ENCODE measurements around the gene CACNA1F. TPM values are rescaled to one million over a fixed set of nuclear protein-coding genes. Genes with fewer than 3 reads are reported as not detected.

Gene CACNA1F
- total and polyA plus RNA-seq, 9 of the 15 experiments (the other 6 are each of a cell fraction or from before 2014, with no cell fraction given): under 0.01 to 0.41 (median 0.03) TPM; not detected in 3

DNA sequence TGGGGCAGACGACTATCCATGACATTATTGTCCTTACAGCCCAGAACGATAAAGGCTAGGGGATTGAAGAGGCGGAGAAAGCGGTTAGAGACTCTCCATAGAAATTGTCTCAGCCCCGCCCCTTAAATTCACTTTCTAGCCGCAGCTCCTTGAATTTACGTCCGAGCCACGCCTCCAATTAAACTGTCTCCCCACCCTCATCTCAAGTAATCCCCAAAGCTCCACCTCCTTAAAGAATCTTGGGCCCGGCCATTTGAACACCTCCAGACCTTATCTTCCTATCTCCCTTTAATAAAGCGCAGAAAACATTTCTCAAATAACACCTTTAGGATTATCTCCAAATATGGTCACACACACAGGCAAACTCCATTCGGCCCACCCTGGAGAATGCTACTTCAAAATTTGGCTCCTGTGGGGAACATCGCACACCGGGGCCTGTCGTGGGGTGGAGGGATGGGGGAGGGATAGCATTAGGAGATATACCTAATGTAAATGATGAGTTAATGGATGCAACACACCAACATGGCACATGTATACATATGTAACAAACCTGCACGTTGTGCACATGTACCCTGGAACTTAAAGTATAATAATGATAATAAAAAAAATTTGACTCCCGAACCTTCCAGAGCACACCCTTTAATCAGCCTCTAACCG is 77.8 kb downstream of the CACNA1F start (continued):
- TF ChIP-seq, protein P1, sequence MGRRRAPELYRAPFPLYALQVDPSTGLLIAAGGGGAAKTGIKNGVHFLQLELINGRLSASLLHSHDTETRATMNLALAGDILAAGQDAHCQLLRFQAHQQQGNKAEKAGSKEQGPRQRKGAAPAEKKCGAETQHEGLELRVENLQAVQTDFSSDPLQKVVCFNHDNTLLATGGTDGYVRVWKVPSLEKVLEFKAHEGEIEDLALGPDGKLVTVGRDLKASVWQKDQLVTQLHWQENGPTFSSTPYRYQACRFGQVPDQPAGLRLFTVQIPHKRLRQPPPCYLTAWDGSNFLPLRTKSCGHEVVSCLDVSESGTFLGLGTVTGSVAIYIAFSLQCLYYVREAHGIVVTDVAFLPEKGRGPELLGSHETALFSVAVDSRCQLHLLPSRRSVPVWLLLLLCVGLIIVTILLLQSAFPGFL (CRISPR knock-in tag; IDR thresholded peaks at IDR 0.05): no peak
- TF ChIP-seq WHSC1 (IDR thresholded peaks at IDR 0.05; ENCODE audit: low read length) (no peak), HNRNPK (IDR thresholded peaks at IDR 0.05; ENCODE audit: low read depth, low read length, poor library complexity, severe bottlenecking) (no peak), ZNF124 (CRISPR knock-in tag; IDR thresholded peaks at IDR 0.05) (no peak), CCNT2 (IDR thresholded peaks at IDR 0.05; ENCODE audit: borderline replicate concordance, extremely low read depth, insufficient read length, low read depth, low read length) (no peak), SMARCE1 (IDR thresholded peaks at IDR 0.05) (no peak; the same call in 1 of the 2 replicates), ZNF24 (IDR thresholded peaks at IDR 0.05) (no peak), NR3C1 (CRISPR knock-in tag; IDR thresholded peaks at IDR 0.05) (no peak), ZNF75A (CRISPR knock-in tag; IDR thresholded peaks at IDR 0.05) (no peak), ZNF583 (CRISPR knock-in tag; IDR thresholded peaks at IDR 0.05) (no peak), CHD2 (IDR thresholded peaks at IDR 0.05; ENCODE audit: low read depth, low read length) (no peak), HCFC1 (IDR thresholded peaks at IDR 0.05; ENCODE audit: low read depth, low read length) (no peak)
- TF ChIP-seq, protein P2, sequence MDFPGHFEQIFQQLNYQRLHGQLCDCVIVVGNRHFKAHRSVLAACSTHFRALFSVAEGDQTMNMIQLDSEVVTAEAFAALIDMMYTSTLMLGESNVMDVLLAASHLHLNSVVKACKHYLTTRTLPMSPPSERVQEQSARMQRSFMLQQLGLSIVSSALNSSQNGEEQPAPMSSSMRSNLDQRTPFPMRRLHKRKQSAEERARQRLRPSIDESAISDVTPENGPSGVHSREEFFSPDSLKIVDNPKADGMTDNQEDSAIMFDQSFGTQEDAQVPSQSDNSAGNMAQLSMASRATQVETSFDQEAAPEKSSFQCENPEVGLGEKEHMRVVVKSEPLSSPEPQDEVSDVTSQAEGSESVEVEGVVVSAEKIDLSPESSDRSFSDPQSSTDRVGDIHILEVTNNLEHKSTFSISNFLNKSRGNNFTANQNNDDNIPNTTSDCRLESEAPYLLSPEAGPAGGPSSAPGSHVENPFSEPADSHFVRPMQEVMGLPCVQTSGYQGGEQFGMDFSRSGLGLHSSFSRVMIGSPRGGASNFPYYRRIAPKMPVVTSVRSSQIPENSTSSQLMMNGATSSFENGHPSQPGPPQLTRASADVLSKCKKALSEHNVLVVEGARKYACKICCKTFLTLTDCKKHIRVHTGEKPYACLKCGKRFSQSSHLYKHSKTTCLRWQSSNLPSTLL (IDR thresholded peaks at IDR 0.05): no peak
- TF ChIP-seq, protein P3, sequence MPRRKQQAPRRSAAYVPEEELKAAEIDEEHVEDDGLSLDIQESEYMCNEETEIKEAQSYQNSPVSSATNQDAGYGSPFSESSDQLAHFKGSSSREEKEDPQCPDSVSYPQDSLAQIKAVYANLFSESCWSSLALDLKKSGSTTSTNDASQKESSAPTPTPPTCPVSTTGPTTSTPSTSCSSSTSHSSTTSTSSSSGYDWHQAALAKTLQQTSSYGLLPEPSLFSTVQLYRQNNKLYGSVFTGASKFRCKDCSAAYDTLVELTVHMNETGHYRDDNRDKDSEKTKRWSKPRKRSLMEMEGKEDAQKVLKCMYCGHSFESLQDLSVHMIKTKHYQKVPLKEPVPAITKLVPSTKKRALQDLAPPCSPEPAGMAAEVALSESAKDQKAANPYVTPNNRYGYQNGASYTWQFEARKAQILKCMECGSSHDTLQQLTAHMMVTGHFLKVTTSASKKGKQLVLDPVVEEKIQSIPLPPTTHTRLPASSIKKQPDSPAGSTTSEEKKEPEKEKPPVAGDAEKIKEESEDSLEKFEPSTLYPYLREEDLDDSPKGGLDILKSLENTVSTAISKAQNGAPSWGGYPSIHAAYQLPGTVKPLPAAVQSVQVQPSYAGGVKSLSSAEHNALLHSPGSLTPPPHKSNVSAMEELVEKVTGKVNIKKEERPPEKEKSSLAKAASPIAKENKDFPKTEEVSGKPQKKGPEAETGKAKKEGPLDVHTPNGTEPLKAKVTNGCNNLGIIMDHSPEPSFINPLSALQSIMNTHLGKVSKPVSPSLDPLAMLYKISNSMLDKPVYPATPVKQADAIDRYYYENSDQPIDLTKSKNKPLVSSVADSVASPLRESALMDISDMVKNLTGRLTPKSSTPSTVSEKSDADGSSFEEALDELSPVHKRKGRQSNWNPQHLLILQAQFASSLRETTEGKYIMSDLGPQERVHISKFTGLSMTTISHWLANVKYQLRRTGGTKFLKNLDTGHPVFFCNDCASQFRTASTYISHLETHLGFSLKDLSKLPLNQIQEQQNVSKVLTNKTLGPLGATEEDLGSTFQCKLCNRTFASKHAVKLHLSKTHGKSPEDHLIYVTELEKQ (CRISPR knock-in tag; IDR thresholded peaks at IDR 0.05): no peak
- TF ChIP-seq, protein P4, sequence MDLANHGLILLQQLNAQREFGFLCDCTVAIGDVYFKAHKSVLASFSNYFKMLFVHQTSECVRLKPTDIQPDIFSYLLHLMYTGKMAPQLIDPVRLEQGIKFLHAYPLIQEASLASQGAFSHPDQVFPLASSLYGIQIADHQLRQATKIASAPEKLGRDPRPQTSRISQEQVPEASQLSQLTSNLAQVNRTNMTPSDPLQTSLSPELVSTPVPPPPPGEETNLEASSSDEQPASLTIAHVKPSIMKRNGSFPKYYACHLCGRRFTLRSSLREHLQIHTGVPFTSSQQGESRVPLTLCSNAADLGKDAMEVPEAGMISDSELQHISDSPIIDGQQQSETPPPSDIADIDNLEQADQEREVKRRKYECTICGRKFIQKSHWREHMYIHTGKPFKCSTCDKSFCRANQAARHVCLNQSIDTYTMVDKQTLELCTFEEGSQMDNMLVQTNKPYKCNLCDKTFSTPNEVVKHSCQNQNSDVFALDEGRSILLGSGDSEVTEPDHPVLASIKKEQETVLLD (IDR thresholded peaks at IDR 0.05): no peak
- TF ChIP-seq, protein P5, sequence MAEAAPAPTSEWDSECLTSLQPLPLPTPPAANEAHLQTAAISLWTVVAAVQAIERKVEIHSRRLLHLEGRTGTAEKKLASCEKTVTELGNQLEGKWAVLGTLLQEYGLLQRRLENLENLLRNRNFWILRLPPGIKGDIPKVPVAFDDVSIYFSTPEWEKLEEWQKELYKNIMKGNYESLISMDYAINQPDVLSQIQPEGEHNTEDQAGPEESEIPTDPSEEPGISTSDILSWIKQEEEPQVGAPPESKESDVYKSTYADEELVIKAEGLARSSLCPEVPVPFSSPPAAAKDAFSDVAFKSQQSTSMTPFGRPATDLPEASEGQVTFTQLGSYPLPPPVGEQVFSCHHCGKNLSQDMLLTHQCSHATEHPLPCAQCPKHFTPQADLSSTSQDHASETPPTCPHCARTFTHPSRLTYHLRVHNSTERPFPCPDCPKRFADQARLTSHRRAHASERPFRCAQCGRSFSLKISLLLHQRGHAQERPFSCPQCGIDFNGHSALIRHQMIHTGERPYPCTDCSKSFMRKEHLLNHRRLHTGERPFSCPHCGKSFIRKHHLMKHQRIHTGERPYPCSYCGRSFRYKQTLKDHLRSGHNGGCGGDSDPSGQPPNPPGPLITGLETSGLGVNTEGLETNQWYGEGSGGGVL (CRISPR knock-in tag; IDR thresholded peaks at IDR 0.05): no peak
- TF ChIP-seq, protein P6, sequence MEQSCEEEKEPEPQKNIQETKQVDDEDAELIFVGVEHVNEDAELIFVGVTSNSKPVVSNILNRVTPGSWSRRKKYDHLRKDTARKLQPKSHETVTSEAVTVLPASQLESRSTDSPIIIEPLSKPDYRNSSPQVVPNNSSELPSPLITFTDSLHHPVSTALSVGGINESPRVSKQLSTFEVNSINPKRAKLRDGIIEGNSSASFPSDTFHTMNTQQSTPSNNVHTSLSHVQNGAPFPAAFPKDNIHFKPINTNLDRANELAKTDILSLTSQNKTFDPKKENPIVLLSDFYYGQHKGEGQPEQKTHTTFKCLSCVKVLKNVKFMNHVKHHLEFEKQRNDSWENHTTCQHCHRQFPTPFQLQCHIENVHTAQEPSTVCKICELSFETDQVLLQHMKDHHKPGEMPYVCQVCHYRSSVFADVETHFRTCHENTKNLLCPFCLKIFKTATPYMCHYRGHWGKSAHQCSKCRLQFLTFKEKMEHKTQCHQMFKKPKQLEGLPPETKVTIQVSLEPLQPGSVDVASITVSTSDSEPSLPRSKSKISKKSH (CRISPR knock-in tag; IDR thresholded peaks at IDR 0.05): no peak
